GM21529 (cell line): ENCODE data around the gene B9D2.
A peak's percentile ranks its signal among the peaks of the same experiment; 100 is the strongest.

Source experiments
- ATAC-seq: cut with Tn5 transposase; IDR thresholded peaks from one replicate; pipeline ENCODE4 v1.9.1; 2021; ENCODE audit not compliant: unreplicated experiment

The B9D2 gene

GRCh38 chr19:41311613-41312012, 52.3 kb downstream of the B9D2 start:
- ATAC-seq = no peak

- no peak for ATAC-seq
Measured at GRCh38 chr19:41311072-41311471, 52.9 kb downstream of the B9D2 start.

DNA sequence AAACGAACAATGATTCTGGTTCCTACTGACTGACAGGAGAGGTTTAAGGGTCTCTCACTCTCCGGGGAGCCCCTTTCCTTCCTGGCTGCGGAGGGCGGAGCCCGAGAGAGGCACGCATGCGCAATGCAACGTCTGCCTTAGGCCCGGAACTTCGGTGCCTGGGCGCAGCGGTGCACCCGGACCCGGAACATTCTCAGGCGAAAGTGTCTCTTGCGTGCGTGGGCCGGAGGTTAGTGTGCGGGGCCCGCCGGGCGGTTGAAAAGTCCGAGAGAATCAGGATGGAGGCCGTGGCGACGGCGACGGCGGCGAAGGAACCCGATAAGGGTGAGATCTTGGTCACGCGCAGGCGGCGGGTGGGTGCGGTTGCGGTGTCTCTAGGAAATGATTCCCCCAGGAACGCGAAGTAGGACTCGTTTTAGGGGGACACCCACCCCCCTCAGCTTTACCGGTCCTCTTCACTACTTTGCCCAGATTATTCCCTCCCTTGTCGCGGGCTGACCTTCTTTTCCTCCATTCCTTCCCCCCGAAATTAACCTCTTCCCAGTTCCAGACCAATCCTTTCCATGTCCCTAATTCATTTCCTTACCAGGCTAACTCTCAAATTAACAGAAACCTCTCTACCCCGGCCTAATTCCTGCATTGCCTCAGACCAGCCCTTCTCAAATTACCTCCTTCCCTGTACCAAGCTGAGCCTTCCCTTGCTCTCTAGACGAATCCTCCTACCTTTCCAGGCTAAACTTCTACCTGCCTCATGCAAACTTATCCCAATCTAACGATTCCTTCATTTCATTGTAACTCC, 53.7 kb downstream of the B9D2 start, which contains the start of gene CCDC97:
TSS of gene CCDC97 (plus strand) at position 140 of the 799 bp plus-strand sequence. CDS start at position 279, 139 bp downstream.
- peak; percentile 53 for ATAC-seq

DNA sequence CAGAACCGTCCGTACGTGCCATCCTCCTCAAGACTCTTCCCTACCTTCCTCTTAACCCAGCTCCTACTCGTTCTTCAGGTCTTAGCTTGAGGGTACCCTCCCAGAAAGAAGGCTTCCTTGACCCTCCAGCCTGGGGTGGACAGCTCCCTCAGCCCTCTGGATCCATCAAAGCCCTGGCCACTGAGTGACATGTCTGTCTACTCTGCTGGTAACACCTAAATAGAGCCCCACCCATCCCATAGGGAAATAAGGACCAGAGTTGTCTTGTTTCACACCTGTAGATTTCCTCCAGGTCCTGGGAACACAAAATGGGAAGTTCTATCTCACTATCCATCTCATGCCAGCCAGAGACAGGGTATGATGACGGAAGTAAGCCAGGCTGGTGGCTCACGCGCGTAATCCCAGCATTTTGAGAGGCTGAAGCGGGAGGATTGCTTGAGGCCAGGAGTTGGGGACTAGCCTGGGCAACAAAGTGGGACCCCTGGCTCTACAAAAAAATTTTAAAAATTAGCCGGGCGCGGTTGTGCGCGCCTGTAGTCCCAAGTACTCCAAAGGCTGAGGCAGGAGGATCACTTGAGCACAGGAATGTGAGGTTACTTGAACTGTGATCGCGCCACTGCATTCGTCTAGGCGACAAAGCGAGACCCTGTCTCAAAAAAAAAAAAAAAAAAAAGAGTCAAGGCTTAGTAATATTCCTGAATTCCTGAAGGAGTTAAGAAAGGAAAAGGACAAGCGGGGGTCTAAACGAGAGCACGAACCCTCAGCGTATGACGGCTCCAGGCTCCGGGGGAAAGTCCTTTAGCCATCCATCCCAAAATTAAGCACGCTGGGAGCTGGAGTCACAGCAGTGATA, 54.5 kb downstream of the B9D2 start:
- ATAC-seq = no peak

DNA sequence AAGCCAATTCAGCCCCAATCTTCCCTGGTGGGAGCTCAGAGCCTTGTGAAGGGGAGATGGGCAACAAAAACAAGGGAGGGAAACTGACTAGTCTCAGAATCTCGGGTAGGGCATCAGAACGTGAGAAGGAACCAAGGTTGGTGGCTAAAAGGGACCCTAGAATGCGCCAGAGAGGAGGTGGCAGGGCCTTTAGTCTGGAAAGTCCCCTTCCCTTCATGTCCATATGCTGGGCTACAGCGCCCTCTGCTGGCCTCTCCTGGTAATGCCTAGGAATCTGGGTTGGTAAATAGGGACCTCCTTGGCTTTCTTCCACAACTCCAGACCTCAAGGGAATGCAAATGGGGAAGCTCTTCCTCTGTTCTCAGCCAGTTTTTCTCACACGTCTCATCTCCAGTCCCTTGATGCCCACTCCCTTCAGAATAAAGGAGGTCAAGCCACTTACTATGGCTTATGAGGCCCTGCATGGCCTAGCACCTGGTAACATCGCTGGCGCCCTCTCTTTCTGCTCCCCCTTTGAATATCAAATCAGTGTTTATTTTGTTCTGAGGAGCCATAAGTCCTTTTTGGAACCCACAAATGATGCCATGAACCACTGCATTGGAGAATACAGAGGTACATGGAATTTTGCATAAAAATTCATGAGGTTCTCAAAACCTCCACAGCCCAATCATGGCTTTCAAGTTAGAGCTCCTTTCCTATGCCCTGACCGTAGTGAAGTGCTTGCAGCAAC, 55.3 kb downstream of the B9D2 start:
- no peak for ATAC-seq

DNA sequence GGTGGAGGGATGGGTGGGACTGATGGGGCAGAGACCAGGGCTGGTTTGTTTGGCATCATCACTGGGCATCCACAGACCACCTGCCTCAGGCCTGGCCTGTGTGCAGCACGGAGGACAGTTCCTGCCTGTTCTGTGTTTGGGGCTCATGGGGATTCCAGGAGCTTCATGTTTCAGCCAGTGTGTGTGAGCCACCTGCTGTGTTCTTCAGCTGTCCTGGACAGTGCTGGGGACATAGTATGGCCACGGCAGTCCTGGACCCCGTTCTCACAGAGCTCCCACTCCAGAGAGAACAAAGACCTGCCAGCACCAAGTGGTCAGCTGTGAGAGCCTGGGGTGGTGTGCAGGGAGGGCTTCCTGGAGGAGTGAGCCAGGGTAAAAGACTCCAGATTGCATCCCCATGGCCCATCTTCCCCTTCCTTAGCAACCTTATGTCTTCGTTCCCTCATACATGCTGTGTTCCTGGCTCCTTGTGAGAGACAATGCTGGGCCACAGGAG, 55.9 kb downstream of the B9D2 start:
- no peak for ATAC-seq

DNA sequence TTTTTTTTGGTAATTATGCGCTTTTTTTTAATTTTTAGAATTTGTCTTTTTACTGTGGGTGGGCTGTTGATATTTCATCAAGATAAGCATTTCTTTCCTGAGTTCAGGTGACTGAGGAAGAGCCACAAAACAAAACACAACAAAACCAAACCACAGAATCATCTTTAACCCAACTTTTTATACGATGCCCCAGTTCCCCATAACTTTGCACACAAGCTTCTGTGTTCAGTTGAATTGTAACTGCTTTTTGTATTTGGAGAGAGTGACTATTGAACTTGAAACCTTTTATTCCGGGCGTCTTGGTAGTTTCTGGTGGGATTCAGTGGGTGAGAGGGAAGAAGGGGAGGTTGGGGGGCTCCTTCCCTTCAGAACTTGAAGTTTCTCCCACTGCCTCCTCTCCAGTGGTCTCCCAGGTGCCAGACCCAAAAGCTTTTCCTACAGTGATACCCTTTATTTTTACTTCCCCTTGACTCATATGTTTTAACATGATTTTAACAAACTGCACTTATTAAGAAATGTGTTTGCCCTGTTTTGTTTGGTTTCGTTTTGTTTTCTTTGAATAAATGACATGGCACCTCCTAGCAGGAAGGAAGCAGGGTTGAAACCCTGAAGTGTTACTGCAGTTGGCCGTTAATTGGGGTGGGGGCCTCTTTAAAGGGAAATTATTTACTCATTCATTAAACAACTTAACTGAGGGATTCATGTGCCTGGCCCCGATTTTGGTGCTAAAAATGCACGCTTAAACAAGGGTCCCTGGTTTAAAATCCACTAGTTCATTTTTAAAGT, 56.7 kb downstream of the B9D2 start:
- ATAC-seq = no peak

DNA sequence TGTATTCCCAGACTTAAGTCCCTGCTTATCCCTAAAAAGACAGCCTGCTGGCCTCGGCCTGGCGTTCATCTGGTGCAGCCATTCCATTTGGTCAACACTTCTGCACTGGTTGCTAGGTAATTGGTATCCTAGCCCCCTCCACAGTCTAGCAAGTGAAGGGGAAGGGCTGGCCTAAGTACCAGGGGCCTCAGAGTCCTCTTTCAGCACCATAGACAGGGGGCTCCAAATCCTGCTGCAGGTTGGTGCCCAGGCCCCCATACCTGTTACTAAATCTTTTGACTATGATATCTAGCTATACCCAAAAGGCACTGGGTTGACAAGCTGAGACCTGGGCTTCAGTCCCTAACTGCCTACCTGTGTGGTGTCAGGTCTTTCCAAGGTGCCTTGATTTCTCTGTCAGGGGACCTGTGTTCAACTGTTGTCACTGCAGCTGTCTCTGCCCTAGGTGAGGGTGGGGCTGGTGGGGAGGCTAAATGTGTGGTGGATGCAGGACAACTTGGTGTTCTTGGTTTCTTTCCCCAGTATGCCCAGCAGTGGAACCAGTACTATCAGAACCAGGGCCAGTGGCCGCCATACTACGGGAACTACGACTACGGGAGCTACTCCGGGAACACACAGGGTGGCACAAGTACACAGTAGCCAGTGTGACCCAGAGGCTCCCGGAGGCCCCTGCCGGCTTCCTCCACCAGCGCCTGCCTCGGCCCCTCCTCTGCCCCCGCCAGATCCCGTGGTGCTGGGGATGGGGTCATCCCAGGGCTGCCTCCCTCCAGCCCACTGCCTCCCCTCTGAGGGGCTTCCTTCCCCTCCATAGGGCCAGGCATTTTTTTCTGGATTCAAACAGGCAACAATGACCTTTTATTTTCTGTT, 57.8 kb downstream of the B9D2 start:
- no peak for ATAC-seq

DNA sequence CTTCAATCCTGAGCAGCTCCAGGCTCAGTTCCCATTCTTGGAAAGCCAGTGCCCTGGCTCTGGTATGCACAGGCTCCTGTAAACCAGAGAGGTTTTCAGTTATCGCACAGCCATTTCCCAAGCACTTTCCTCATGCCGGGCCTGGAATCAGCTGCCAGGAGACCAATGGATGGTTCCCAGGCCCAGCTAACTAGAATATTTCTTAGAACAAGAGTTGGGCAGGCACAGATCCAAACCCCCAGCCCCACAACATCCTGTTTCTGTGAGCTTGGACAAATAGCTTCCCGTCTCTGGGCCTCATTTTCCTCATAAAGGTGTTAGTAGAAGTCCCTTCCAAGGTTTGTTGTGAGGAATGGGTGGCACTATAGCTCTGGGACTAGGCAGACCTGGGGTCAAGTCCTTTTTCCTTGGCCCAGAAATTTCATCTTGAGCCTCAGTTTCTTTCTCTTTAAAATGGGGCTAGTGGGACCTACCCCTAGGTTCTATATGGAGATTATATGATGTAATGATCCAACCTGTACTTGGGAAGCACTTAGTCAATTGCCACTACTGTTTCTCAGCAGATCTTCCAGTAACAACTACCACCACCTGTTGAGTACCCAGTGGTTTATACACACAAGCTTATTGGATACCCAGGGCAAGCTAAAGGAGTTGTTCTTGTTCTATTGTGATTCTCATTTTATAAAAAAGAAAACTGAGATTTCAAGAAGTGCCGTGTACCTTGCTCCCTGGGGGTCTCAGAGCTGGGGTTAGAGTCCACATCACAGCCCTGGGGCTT, 59.1 kb downstream of the B9D2 start:
- ATAC-seq = no peak
